ENCODE data around the gene BANP. TPM values are rescaled to one million over a fixed set of nuclear protein-coding genes. Genes with fewer than 3 reads are reported as not detected.
"Not testable (repeated sequence)": the region's sequence is repeated elsewhere in the genome, so short reads cannot be mapped to it uniquely, and the experiment has no call there.

BANP gene
- total and polyA plus RNA-seq, 4 donors = 10.3 to 56.6 (median 20.1) TPM

DNA sequence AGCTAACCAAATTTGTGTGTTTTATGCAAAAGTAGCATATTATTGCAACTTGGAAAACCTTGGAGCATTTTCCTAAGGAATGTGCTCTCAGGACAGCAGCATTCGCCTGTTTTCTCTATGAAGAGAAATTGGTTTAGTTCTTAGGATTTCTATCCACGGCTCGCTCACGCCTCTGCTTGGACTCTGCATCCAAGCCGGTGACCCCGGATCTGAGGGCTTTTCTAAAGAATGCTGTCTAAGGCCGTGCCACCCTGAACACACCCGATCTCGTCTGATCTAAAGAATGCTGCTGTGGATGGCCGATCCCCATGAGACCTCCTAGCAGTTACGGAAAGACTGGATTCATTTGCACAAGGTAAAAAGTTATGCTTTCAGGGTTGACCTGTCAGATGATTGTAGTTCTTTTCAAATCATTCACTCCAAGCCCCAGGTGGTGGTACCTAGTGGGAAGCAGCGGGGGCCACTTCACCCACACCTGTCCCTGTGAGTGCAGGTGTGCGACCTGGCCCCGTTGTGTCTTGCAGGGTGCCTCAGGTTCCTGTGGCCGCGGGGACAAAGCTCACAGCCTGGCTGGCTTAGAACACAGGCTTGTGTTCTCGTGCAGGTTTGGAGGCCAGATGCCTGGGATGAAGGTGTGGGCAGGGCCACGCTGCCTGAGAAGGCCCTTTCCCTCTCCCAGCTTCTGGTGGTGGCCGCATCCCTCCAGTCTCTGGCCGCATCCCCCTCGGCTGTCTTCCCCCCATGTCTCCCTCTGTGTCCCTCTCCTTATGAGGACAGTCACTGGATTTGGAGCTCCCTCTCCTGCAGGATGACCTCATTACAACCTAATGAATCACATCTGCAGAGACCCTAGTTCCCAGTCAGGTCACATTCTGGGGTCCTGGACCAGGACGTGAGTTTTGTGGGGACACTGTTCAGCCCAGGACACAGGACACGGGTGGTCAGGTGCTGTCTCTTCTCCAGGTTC, 71.1 kb downstream of the BANP start:
- 92 to 97% methylated on average over 23 of the region's 23 CpGs for WGBS, 2 donors
- no peak overlapping the region for H3K9ac ChIP-seq (ENCODE audit: insufficient read depth in 1 of 2, low read length in 2 of 2)
- TF ChIP-seq, protein P1, sequence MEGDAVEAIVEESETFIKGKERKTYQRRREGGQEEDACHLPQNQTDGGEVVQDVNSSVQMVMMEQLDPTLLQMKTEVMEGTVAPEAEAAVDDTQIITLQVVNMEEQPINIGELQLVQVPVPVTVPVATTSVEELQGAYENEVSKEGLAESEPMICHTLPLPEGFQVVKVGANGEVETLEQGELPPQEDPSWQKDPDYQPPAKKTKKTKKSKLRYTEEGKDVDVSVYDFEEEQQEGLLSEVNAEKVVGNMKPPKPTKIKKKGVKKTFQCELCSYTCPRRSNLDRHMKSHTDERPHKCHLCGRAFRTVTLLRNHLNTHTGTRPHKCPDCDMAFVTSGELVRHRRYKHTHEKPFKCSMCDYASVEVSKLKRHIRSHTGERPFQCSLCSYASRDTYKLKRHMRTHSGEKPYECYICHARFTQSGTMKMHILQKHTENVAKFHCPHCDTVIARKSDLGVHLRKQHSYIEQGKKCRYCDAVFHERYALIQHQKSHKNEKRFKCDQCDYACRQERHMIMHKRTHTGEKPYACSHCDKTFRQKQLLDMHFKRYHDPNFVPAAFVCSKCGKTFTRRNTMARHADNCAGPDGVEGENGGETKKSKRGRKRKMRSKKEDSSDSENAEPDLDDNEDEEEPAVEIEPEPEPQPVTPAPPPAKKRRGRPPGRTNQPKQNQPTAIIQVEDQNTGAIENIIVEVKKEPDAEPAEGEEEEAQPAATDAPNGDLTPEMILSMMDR (IDR thresholded peaks at IDR 0.05; ENCODE audit: control extremely low read depth, extremely low read depth) = no peak
- H3K27ac ChIP-seq (ENCODE audit: low read depth in 1 of 2, low read length in 1 of 2) = no peak overlapping the region
- H3K27me3 ChIP-seq (ENCODE audit: control insufficient read depth in 3 of 3, insufficient read depth in 3 of 3, low read length in 2 of 3) = no peaks in the 10 kb centered on the region
- H3K9me3 ChIP-seq (ENCODE audit: control insufficient read depth in 4 of 4, insufficient read depth in 3 of 4, low read length in 3 of 4) = no peaks in the 10 kb centered on the region
- H3K4me1 ChIP-seq (ENCODE audit: control insufficient read depth in 5 of 5, insufficient read depth in 5 of 5, low read length in 5 of 5) = peaks cover 0 to 5% (median 2%) of the 10 kb centered on the region in 5 donors
- no peak overlapping the region for H3K4me3 ChIP-seq
- H3K36me3 ChIP-seq (ENCODE audit: control insufficient read depth in 4 of 4, insufficient read depth in 4 of 4, low read length in 4 of 4) = peaks cover 0 to 21% (median 0%) of the 10 kb centered on the region in 4 donors
- no peak for DNase-seq
- ATAC-seq (ENCODE audit: insufficient read depth, low FRiP score) = no peak

DNA sequence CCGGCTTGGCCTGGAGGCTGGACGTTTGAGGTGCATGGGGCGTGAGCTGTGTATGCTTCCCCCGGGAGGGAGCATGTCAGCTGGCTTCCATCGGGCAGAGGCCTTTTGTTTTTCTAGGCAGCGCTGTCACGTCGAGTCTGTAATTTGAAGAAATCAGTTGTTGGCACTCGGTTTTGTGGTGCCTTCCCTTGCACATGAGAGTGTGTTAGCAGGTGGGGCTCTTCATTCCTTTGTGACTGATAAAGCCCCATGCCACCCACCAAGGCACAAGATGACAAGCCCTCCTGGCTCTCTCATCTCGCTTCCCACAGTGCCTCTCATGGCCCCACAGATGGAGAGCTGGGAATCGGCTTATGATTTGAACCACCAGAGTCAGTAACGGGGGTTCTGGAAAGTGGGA, 72.1 kb downstream of the BANP start:
- no peaks in the 10 kb centered on the region for H3K27me3 ChIP-seq (ENCODE audit: control insufficient read depth in 3 of 3, insufficient read depth in 3 of 3, low read length in 2 of 3)
- DNase-seq = no peak
- no peaks in the 10 kb centered on the region for H3K9me3 ChIP-seq (ENCODE audit: control insufficient read depth in 4 of 4, insufficient read depth in 3 of 4, low read length in 3 of 4)
- peaks cover 0 to 20% (median 4%) of the 10 kb centered on the region in 4 donors for H3K36me3 ChIP-seq (ENCODE audit: control insufficient read depth in 4 of 4, insufficient read depth in 4 of 4, low read length in 4 of 4)
- 93% methylated on average over 11 to 12 of the region's 12 CpGs for WGBS, 2 donors
- peaks cover 0 to 5% (median 2%) of the 10 kb centered on the region in 5 donors for H3K4me1 ChIP-seq (ENCODE audit: control insufficient read depth in 5 of 5, insufficient read depth in 5 of 5, low read length in 5 of 5)
- ATAC-seq (ENCODE audit: insufficient read depth, low FRiP score) = no peak
- TF ChIP-seq, protein P1 (IDR thresholded peaks at IDR 0.05; ENCODE audit: control extremely low read depth, extremely low read depth) = no peak
- no peak overlapping the region for H3K27ac ChIP-seq (ENCODE audit: low read depth in 1 of 2, low read length in 1 of 2)
- H3K9ac ChIP-seq (ENCODE audit: insufficient read depth in 1 of 2, low read length in 2 of 2) = no peak overlapping the region
- H3K4me3 ChIP-seq = no peak overlapping the region

DNA sequence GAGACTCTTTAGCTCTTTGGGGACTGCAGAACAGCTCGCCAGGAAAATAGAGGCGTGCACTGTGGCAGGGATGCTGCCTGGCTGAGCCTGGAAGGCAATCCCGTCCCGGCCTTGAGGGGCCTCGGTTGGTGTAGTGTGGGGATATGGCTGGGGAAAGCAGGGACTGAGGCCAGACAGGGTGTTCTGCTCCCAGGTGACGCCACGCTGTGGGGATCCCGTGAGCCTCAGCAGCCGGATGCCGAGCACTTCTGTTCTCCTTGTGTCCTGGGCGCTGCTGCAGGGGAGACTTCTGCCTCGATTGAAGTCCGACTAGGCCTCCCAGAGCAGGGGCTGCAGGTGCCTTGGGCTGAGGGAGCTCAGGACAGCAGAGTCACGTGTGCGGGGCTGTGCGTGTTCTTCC, 72.6 kb downstream of the BANP start:
- Histone ChIP-seq H3K36me3 (ENCODE audit: control insufficient read depth in 4 of 4, insufficient read depth in 4 of 4, low read length in 4 of 4) (peaks cover 0 to 18% (median 4%) of the 10 kb centered on the region in 4 donors), H3K4me1 (ENCODE audit: control insufficient read depth in 5 of 5, insufficient read depth in 5 of 5, low read length in 5 of 5) (peaks cover 0 to 5% (median 2%) of the 10 kb centered on the region in 5 donors), H3K9me3 (ENCODE audit: control insufficient read depth in 4 of 4, insufficient read depth in 3 of 4, low read length in 3 of 4) (no peaks in the 10 kb centered on the region), H3K4me3 (no peak overlapping the region), H3K27ac (ENCODE audit: low read depth in 1 of 2, low read length in 1 of 2) (no peak overlapping the region), H3K27me3 (ENCODE audit: control insufficient read depth in 3 of 3, insufficient read depth in 3 of 3, low read length in 2 of 3) (no peaks in the 10 kb centered on the region), H3K9ac (ENCODE audit: insufficient read depth in 1 of 2, low read length in 2 of 2) (no peak overlapping the region)
- ATAC-seq (ENCODE audit: insufficient read depth, low FRiP score) (no peak), DNase-seq (no peak)
- WGBS, 2 donors = 97% methylated on average over 16 of the region's 16 CpGs
- TF ChIP-seq, protein P1 (IDR thresholded peaks at IDR 0.05; ENCODE audit: control extremely low read depth, extremely low read depth) = no peak

DNA sequence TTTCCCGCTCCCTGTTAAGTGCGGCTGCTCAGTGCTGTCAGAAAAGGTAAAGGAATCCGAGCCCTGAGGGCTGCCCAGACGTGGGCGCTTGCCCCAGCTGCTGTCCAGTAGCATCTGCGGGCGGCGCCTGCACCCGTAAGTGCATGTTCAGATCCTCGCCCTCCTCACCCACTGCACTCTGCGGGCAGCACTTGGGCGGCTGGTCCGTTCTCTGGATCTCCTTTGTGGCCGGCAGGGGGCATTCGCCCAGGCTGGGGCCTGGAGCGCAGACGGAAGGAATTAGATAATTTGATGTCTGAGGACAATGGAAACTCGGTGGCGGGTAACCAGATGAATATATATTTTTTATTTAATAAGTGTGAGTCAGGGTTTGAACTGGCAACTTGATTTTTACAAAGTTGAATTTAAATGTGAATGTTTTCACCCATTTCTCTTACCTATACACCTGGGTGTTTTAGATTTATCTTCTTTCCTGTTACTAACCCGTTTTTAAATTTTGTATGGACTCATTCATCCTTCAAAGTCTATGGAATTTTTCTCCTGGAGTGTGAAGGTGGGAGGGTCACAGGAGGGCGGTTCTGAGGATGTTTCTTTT, 73.4 kb downstream of the BANP start:
- peak in 2 of 3 donors; percentile 49 to 55 for DNase-seq
- not testable (repeated sequence) for H3K9ac ChIP-seq (ENCODE audit: insufficient read depth in 1 of 2, low read length in 2 of 2); H3K9me3 ChIP-seq (ENCODE audit: control insufficient read depth in 4 of 4, insufficient read depth in 3 of 4, low read length in 3 of 4); ATAC-seq (ENCODE audit: insufficient read depth, low FRiP score); H3K4me1 ChIP-seq (ENCODE audit: control insufficient read depth in 5 of 5, insufficient read depth in 5 of 5, low read length in 5 of 5); H3K27ac ChIP-seq (ENCODE audit: low read depth in 1 of 2, low read length in 1 of 2); H3K4me3 ChIP-seq; H3K27me3 ChIP-seq (ENCODE audit: control insufficient read depth in 3 of 3, insufficient read depth in 3 of 3, low read length in 2 of 3)
- WGBS, 2 donors = 70 to 74% methylated on average over 21 of the region's 21 CpGs
- peaks cover 0 to 18% (median 4%) of the 10 kb centered on the region in 4 donors for H3K36me3 ChIP-seq (ENCODE audit: control insufficient read depth in 4 of 4, insufficient read depth in 4 of 4, low read length in 4 of 4)

DNA sequence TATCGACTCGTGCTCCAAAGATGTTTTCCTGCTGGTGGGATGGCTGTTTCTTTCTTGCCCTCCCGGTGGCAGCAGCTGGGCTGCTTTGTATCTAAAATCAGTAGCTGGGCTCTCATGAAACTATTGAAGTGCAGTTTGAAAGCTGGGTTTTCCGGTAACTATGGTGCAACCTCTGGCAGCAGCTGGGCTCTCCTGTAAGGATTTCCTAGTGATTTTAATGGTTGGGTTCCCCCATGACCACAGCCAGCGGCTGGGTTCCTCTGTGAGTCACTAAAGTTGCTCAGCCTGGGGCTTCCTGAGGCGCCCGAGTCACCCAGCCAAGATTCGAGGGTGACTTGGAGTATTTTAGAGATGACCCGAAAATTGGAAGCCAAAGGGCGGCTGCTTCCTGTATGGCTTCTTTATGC, 73.9 kb downstream of the BANP start:
- not testable (repeated sequence) for H3K4me3 ChIP-seq; H3K27me3 ChIP-seq (ENCODE audit: control insufficient read depth in 3 of 3, insufficient read depth in 3 of 3, low read length in 2 of 3); H3K4me1 ChIP-seq (ENCODE audit: control insufficient read depth in 5 of 5, insufficient read depth in 5 of 5, low read length in 5 of 5); H3K9ac ChIP-seq (ENCODE audit: insufficient read depth in 1 of 2, low read length in 2 of 2); H3K9me3 ChIP-seq (ENCODE audit: control insufficient read depth in 4 of 4, insufficient read depth in 3 of 4, low read length in 3 of 4); H3K27ac ChIP-seq (ENCODE audit: low read depth in 1 of 2, low read length in 1 of 2)
- DNase-seq (peak; percentile 53 to 63 (median 61)), ATAC-seq (ENCODE audit: insufficient read depth, low FRiP score) (peak; percentile 51)
- H3K36me3 ChIP-seq (ENCODE audit: control insufficient read depth in 4 of 4, insufficient read depth in 4 of 4, low read length in 4 of 4) = peaks cover 0 to 19% (median 4%) of the 10 kb centered on the region in 4 donors
- 17 to 33% methylated on average over 10 of the region's 10 CpGs for WGBS, 2 donors

Measured in lung (tissue), 12 donors.